ENCODE results near the gene TP53TG5.

The TP53TG5 gene

DNA sequence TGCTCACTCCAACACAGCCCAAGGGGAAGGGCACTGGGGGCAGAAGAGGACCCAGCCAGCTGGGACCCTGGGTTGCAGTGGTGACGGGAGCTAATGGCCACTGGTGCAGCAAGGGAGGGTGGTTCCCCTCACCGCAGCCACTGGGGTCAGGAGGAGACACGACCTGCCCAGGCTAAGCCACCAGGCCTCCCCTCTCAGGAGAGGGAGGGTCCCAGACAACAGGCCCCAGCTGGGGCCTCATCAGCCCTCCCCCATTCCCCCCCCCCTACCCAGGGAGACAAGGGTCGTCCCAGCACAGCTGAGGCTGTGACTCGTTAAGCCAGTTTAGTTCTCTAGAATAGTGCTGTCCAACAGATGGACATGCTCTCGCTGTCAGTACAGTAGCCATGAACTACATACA lies 52.8 kb downstream of the TP53TG5 start:
- no peak for DNase-seq (ENCODE audit: low spot score)

DNA sequence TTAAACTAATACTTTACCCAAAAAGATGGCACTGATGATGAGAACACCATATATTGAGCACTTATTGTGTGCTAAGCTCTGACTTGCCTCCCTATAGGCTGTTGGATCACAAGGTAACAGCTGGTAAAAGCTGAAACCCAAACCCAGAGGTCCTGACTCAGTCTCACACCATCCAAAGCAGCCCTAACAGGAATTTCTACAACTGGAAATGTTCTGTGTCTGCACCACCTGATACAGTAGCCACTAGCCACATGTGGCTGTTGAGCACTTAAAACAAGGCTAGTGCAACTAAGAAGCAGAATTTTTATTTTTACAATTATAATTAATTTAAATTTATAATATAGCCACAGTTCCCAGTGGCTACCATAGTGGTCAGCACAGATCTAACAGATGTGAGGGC lies 54.4 kb downstream of the TP53TG5 start:
- no peak for DNase-seq (ENCODE audit: low spot score)

DNA sequence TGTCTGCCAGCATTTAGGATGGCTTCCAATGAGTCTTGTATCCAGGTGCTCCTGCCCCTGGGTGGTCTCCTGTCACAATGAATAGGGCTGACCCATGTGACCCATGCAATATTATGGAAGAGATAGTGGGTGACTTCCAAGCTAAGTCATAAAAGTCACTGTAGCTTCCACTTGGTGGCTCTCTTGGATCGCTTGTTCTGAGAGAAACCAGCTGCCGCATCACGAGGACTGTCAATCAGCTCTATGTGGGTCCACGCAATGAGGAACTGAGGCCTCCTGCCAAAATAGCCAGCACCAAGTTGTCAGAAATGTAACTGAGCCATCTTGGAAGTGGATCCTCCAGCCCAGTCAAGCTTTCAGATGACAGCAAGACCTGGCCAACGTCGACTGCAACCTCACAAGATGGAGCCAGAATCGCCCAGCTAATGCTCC lies 55.2 kb downstream of the TP53TG5 start:
- peak; percentile 58 for DNase-seq (ENCODE audit: low spot score)
